NCI-H524 treated with DMSO at 0.1 percent for 48 hours (cell line): ENCODE measurements around the gene C6orf62.
"Not testable (repeated sequence)": the region's sequence is repeated elsewhere in the genome, so short reads cannot be mapped to it uniquely, and the experiment has no call there.

Experiments used
- DNase-seq: peaks from one replicate; lab custom pipeline; 2025; lab: John Stamatoyannopoulos, UW

The C6orf62 gene

DNA sequence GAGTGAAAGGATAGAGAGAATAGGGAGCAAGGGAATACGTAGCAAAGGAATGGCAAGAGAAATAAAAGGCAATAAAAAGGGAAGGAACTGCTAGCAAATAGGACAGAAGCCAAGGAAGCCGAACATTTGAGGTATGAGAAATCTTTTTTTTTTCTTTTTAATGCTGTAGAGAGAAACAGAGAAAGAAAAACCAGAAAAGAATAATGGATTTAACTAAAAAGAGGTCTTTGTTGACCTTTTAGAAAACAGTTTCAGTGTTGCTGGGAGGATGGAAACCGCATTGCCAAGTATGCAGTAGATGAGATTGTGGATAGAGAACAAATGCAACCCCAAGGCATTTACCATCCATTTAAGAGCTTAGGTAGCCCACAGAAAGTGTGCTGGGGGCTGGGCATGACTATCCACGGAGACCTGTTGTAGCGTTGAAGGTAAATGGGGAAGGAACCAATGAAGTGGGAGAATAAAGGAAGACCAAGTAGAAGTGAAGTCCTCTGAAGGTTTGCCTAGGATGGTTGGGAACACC, 23.3 kb upstream of the C6orf62 start:
- no peak for DNase-seq

DNA sequence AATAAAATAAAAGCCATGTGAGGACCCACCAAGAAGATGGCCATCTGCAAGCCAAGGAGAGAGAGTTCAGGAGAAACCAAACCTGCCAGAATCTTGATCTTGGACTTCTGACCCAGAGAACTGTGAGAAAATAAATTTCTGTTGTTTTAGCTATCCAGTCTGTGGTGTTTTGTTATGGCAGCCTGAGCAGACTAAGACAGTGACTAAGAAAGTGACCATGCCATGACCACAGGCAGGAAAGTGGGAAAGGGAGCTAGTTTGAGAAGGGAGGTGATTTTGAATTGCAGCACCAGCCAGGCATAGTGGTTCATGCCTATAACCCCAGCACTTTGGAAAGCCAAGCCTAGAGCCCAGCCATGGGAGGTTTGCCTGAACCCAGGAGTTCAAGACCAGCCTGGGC, 21.9 kb upstream of the C6orf62 start:
- DNase-seq = no peak

DNA sequence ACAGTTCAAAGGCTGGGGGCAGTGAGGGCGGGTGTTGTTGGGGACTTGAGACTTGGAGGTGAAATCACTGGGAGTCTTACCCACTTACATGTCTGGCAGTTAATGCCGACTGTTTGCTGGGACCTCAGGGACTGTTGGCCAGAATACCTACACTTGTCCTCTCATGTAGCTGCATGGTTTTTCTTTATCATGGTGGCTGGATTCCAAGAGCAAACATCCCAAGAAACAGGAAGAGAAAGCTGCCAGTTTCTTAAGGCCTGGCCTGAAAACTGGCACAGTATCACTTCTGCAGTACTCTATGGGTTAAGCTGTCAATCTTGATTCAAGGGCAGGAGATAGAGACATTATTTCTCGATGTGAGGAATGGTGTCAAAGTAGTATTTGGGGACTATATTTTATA, 19.8 kb upstream of the C6orf62 start:
- no peak for DNase-seq

DNA sequence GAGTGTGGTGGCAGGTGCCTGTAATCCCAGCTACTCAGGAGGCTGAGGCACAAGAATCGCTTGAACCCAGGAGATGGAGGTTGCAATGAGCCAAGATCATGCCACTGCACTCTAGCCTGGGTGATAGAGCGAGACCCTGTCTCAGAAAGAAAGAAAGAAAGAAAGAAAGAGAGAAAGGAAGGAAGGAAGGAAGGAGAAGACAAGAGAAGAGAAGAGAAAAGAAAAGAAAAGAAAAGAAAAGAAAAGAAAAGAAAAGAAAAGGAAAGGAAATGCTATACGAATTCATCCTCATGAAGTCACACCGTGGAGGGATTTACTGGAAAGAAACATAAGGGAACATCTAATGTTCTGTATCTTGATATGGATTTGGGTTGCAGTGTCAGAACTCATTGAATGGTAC, 15.8 kb upstream of the C6orf62 start:
- not testable (repeated sequence) for DNase-seq

DNA sequence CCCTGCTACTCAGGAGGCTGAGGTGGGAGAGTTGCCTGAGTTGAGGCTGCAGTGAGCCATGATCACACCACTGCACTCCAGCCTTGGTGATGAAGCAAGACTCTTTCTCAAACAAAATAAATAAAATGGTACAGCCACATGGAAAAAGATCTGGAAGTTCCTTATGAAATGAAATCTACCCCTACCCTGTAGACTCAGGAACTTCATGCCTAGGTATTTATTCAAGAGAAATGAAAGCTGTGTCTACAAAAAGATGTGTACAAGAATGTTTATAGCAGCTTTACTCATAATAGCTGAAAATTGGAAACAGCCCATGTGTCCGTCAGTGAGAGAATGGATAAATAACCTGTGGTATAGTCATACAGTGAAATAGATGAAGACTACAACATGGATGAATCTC, 15.2 kb upstream of the C6orf62 start:
- DNase-seq = no peak

DNA sequence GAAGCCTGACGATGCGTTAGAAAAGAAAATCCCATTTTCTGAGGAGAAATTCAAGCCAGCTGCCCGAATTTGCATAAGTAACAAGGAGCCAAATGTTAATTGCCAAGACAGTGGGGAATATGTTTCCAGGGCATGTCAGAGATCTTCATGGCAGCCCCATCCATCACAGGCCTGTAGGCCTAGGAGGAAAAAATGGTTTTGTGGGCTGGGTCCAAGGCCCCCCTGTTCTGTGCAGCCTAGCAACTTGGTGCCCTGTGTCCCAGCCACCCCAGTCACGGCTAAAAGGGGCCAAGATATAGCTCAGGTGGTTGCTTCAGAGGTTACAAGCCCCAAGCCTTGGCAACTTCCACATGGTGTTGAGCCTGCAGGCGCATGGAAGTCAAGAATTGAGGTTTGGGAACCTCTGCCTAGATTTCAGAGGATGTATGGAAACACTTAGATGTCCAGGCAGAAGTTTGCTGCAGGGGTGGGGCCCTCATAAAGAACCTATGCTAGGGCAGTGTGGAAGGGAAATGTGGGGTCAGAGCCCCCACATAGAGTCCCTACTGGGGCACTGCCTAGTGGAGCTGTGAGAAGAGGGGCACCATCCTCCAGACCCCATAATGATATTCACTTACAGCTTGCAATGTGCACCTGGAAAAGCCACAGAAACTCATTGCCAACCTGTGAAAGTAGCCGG, 12.6 kb upstream of the C6orf62 start:
- not testable (repeated sequence) for DNase-seq

DNA sequence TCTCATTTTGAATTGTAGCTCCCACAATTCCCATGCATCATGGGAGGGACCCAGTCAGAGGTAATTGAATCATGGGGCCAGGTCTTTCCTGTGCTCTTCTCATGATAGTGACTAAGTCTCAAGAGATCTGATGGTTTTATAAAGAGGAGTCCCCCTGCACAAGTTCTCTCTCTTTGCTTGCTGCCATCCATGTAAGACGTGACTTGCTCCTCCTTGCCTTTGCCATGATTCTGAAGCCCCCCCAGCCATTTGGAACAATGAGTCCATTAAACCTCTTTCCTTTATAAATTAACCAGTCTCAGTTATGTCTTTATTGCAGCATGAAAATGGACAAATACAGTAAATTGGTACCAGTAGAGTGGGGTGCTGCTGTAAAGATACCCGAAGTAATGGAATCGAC, 11.7 kb upstream of the C6orf62 start:
- DNase-seq = not testable (repeated sequence)

DNA sequence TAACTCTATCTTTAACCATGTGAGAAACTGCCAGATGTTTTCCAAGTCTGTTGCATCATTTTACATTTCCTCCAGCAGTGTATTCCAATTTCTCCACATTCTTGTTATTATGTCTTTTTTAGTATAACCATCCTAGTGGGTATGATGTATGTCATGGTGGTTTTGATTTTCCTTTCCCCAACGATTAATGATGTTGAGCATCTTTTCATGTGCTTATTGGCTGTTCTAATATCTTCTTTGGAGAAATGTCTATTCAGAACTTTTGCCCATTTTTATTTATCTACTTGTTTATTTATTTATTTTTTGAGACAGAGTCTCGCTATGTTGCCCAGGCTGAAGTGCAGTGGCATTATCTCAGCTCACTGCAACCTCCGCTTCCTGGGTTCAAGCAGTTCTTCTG, 4.3 kb upstream of the C6orf62 start:
- no peak for DNase-seq

DNA sequence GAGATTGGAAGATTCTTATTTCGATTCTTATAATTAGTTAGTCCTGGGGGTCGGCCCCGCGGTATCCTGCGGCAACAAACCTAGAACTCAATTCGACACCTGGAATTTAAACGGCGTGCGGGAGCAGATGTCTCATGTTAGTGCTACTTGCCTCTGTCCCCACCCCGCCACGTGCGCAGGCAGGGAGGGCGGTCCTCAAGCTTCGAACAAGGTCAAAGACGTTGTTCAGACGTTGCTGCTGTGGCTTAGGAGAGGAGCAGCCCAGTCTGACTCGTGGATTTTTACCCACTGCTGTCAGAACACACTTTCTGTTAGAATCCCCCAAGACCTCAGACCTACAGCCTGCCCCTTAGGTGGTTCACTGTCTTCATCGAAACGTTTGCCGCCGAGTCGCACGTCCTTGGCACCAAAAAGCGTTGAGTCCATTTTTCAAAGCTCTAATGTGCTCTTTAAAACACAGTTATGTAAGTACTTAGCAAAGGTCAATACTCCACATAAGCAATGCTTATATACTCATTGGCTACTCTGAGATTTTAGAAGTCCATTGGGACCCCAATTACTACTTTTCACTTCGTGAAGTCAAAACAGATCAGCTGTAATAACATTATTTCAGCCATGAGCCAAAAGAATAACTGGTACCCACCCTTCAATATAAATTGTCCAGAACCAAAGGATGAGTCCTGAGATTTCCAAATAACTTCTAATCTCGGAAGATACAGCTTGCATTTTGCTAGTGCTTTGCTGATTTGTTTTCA, 2.7 kb upstream of the C6orf62 start:
- no peak for DNase-seq

DNA sequence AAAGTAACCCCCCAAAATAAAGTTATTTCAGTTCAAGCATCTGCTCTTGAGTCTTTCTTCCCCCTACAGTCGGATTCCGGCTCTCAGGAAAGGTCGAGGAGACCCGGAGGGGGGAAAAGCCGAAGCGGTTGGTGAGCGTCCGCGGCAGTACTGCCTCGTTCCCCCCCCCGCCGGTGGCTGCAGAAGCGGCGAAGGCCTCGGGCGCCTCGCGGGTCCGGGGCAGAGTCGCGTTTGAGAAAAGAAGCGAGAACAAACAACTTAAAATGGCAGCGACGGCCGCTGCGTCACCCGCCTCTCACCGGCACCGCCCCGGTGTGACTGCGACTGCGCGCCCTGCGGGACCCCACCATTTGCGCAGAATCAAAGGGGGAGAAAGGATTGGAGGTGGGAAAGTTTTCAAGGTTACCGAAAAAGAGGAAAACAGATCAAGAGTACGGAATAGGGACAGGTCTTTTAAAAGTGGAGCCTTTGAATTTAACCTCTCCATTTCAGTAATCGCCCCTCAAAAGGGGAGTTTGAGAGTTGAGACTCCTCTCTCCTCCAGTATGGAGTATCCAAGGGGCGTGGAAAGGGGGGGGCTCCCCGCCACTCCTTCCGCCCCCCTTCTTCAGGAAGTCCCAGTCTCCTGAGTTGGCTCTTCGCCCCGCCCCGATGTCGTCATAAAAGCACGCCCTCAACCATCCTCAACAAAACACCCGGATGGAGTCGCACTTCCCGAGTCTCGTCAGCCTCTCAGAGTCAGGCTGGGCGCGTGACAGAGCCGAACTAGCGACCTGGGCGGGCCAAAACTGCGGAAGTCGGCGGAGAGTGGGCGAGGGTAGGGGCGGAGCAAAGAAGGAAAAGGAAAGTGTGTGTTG, 1.9 kb upstream of the C6orf62 start:
- peak; percentile 94 for DNase-seq

DNA sequence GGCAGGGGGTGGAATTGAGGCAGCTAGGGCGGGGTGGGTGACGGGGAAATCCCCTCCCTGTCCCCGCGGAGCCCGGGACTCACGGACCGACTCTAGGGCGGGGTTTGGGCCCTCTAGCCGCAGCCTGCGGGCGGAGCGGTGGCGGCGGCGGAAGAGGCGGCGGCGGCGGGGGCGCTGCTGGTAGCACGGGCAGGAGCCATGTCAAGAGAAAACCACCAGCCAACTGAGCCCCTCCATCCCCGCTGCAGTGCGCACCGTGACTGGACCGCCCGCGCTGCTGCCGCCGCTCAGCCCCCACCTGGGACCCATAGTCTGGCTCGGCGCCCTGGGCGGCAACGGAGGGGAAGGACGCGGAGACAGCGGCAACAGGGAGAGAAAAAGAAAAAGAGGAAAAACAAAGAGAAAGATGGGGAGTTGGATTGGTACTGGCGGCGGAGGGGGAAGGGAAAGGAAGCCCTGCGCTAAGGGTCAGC, 1.2 kb upstream of the C6orf62 start:
- DNase-seq = no peak

DNA sequence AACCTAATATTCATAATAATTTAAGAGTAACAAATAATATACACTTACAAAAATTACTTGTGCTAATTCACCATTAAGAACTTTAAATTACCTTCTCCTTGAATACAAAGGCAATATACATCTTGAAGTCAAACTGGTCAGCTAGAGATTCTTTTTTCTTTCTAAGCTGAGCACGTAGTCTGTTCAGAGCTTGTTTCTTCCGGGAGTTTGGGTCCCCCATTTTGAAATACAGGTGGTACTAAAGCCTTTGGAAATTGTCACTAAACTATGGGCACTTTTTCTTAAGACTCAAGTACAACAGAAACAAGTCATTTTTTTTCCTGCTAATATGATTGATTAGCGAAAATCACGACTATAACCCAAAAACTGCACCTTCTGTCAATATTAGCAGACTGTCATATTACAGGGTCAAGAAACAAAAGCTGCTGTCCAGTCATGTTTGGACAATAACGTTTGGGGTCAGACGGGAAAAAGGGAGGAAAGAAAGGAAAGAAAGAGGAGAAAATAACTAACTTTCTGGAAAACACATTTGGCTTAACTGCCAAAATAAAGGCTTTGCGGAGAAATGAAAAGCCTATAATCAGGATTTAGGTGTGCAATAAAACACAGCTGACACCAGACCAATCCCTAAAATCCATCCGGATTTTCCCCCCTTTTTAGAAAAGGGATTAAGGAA, 367 bp downstream of the C6orf62 start:
- DNase-seq = no peak

DNA sequence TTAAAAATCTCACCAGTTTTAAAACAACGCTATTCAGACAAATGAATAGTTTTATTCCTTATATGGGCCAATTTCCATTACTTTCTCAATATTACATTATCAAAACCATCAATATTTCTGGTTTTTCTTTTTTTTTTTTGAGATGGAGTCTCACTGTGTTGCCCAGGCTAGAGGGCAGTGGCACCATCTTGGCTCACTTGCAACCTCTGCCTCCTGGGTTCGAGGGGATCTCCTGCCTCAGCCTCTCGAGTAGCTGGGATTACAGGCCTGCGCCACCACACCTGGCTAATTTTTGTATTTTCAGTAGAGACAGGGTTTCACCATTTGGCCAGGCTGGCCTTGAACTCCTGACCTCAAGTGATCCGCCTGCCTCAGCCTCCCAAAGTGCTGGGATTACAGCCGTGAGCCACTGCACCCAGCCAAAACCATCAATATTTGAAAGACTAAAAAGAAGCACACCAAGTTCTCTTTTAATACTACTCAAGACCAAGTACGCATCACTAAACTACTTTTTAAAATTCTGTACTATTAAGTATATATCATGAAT, 2.3 kb downstream of the C6orf62 start:
- DNase-seq = not testable (repeated sequence)

DNA sequence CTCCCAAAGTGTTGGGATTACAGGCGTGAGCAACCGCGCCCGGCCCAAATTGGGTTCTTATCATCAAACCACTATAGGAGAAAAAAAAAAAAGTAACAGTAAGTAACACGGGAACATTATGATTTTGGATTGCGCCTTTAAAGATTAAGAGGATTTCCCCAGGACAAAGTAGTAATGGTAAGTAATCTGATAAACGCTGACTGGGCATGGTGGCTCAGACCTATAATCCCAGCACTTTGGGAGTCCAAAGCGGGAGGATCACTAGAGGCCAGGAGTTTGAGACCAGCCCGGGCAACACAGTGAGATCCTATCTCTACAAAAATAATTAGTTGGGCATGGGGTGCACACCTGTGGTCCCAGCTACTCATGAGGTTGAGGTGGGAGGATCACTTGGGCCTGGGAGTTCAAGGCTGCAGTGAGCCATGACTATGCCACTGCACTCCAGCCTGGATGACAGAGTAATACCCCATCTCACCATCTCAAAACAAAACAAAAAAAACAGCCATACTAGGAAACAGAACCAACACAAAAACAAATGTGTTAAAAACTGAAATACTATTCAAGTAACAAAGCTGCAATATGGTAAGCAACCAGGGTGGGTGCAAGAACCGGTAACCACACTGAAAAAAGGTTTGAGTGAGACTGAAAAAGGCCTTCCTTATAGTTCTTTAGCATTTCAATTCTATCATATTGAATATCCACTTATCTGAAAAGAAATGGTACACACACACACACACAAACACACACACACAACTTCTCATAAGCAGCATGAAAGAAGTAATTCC, 8.2 kb downstream of the C6orf62 start:
- DNase-seq = no peak

DNA sequence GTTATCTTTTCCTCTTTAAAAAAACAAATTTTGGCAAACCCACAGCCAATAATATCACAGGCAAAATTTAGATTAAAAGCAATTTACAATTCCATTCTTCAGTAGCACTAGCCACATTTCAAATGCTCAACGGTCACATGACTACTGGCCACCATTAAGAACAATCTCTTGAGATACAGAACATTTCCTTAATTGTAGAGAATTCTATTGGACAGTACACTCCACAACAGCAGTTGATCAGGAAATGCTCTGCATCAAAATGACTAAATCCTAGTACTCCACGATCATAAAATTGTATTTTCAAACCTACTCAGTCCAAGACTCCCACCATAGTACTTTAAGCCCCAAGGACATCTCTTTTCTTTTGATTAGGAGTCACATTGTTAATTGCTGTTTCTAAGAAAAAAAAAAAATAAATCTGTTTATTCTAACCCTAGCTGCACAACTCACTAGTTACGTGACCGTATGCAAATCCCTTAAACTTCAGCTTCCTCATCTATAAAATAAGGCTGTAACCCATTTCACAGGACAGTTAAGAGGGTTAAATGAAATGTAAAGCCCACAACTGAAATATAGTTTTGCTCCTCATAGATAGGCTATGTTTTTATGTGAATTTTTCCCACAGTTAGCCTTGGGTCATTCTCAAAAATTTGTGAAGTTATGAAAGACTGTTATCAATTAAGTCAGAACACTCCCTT, 9.8 kb downstream of the C6orf62 start:
- no peak for DNase-seq

DNA sequence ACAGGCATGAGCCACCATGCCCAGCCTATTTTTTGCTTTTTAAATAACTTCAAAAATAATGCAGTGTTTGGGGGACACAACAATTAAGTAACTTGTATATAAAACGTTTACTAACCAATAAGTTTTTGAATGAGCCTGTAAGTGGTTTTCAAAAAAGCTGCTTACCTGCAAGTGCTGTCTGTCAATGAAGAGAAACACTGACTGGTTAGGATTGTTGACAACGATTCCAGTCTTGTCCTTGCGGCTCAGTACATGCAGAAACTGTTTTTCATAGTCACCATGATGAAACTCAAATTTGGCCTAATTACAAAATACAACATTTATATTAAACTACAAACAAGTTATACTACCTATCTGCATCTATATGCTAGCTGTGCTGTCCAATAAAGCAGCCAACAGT, 10.3 kb downstream of the C6orf62 start:
- DNase-seq = no peak

DNA sequence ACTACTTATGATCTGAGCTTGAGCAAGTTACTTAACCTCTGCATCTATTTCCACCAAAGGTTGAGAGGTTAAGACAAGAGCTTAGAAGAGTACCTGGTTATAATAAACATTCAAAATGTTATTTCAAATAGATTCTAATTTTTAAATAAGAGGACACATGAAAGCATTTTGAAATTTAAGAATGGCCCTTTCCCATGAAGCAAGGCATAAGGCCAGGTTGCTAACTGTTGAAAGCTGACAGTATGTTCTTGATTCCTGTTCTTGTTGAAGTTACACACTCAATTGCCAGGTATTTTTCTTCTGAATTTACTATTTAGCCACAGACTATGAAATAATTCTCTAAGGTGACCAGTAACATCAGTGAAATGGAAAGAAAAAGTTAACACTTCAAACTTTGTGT, 14.5 kb downstream of the C6orf62 start:
- no peak for DNase-seq

DNA sequence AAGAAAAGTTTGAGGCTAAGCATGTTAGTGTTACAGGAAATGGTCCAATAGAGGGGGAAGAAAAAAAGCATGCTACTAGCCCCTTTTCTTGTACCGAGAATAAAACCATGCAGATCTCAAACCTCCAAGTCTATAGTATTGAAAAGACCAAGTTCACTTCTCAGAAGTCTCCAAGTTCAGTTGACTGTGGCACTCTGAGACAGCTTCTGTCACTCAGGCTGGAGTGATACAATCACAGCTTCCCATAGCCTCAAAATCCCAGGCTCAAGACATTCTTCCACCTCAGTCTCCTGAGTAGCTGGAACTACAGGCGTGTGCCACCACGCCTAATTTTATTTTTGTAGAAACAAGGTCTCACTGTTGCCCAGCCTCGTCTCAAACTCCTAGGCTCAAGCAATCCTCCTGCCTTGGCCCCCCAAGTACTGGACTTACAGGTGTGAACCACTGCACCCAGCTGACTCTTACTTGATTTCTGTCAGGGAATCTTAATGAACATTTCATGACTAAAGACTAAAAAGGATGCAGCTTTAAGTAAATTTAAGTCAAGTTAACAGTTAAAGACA, 16.2 kb downstream of the C6orf62 start:
- DNase-seq = no peak

DNA sequence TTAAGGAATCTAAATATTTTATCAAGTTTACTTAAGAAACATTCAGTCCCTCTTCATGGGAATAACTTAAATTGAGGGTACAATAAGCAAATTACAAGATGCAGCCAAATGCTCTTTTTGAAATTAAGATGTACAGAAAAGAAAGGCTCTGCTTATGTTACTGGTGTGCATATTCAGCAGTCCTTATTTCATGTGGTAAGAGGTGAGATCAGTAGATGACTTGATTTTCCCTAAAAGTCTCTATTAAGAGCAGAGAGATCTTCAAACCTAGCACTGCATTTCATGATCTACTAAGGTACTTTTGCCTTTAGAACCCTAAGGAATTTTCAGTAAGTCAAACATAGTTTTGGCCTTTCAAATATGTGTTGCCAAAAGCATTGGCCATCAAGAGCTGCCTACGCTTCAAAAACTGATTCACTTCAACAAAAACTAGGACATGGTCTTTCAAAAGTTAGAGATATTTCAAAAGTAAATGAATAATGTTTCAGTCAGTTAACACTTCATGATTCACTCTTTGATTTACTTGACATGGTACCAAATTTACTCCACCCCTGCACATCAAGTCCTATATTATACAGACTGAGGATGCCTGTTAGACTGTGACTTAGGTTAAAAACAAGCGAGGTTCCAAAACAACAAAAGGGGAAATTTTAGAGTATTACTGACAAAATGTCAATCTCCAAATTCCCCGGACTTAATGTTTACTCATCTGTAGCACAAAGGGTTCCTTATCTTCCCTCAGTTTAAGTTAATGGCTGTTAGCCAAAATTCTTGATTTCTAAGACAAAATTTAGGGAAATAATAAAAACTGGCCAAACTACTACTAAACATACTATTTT, 19.2 kb downstream of the C6orf62 start:
- no peak for DNase-seq
